ENCODE measurements around the gene RBMS3.
A peak's percentile ranks its signal among the peaks of the same experiment; 100 is the strongest.
"Not testable (repeated sequence)": the region's sequence is repeated elsewhere in the genome, so short reads cannot be mapped to it uniquely, and the experiment has no call there.

The RBMS3 gene

GRCh38 chr3:29280404-29281093 is at the start of gene RBMS3:
Gene RBMS3 (plus strand): TSS chr3:29281071.
- ATAC-seq, result no peak

- not testable (repeated sequence) for ATAC-seq
These were observed 47.7 kb upstream of the RBMS3 start for GRCh38 chr3:29233126-29233525.

GRCh38 chr3:29236146-29236840 is 44.6 kb upstream of the RBMS3 start:
- ATAC-seq, result no peak

DNA sequence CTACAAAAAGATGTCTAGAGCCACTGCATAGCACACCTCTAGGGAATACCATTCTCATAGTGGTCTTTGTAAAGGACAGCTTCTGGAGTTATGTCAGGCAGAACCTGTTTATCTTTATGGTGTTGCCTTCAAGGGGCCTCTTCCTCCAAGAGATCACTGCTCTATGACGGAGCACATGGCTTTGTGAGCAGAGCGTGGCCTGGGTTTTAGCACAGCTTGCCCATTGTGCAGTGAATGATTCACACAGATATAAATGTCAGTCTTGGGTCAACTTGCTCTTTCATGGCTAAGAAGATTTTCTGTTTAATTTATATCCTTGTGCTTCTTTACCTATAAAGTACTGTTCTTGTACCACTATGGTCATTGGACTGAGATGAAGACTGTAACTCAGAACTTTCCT is 41.5 kb upstream of the RBMS3 start:
- ATAC-seq, result no peak

DNA sequence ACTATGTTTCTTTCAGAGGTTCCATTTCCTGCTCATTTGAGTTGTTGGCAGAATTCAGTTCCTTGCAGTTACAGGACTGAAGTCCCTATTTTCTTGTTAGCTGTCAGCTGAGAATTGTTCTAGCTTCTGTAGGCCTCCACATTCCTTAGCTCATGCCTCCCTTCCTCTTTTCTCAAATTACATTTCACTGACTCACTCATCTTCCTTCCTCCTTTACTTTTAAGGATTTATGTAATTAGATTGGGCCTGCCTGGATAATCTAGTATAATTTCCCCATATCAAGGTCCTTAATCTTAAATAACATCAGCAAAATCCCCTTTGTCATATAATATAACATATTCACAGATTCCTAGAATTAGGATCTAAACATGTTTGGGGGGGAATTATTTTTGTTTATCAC is 40.6 kb upstream of the RBMS3 start:
- no peak for ATAC-seq

DNA sequence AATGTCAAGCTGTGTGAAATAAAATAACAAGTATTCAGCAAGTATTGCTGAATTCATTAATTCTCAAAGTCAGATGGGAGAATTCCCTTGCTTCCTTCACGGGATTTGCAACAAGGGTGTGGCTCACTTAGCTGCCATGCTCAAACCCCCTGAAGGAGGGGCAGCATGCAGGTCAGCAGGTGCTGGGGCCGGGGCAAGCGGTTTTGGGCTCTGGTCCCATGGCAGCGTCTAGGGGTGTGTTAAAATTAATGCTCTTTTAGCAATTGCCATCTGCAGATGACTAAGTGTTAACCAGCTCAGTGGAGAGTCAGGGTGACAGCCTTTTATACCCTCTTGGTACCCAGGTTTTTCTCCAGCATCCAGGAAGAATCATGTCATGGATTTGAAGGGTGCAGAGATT is 40.0 kb upstream of the RBMS3 start:
- no peak for ATAC-seq

- no peak for ATAC-seq
These were observed 39.0 kb upstream of the RBMS3 start for GRCh38 chr3:29241855-29242254.

DNA sequence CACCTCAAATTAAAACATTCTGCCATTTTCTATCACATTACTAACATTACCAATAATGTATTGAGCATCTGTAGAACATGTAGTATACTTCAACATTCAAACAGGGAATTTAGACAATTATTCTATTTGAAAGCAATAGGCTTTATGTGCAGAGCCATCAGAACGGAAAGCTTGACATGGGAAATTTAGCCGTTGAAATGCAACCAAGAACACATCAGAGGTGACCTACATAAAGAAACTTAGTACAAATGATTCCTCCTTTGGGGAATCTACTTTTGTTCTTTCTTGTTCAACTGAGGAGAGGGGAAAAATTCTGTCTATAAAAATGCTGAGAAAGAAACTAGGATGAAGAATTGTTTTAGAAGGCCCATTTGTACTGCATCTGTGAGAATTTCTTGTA is 38.6 kb upstream of the RBMS3 start:
- ATAC-seq, result no peak

GRCh38 chr3:29245441-29245840 is 35.4 kb upstream of the RBMS3 start:
- ATAC-seq, result peak; percentile 48 to 56

DNA sequence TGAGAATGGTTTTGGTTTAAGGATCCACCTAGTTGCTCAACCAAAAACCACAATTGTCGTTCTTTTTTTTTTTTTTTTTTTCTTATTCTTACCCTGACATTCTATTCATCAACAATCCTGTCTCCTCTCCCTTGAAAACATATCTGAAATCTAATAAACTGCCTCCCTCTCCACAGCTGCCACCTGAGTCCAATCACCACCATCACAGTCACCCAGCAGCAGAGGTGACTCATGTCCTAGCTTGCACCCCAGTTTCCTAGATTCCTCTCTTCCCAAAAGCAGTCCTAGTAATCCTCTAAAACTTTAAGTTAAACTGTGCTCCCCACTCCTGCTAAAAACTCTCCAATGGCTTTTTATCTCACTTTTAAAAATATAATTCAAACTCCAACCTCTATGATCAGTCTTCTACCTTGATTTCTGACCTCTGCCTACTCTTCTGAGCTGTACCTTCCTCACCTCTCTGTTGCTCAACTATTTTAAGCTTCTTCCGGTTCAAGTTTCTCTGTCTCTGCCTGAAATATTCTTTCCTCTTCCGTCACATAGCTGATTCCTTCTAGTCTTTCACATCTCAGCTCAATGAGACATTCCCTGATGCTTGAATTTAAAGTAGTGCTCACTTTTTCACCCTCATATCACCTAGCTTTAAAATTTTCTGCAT is 33.7 kb upstream of the RBMS3 start:
- no peak for ATAC-seq

- no peak for ATAC-seq
These were observed 31.0 kb upstream of the RBMS3 start for GRCh38 chr3:29249829-29250345.

GRCh38 chr3:29255854-29256696 is 24.8 kb upstream of the RBMS3 start:
- no peak for ATAC-seq

DNA sequence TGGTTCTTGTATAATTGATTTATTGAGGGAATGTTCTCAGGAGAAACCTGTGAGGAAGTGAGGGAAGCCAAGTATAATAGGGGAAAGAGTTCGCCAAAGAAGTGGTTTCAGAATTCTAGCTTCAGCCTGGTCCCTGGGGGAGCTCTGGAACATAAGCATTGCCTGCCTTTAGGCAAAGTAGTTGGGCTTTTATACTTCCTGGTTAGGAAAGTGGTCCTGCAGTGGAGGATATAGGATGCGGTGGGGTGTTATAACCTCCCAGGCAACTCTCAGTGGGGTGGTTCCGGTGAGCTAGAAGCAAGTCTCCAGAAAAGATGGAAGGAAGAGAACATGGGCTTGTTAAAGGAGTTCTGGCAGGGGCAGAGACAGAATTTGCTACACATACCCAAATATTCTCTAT is 22.7 kb upstream of the RBMS3 start:
- no peak for ATAC-seq

DNA sequence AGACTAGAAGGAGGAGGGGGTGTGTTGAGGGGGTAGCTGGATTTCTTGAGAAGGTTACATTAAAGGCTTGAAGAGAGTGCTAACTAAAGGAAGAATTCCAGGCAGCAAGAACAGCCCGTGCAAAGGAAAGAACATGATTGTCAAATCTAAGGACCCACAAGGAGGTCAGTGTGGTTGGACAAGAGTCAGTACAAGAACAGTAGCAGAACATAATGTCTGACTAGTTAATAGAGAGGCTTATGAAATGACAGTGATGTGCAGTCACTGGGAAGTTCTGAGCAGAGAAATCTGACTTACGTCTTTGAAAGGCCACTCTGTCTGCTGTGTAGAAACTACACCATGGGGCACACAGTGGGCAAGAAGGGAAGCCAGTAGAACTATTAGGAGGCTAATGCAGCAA is 19.8 kb upstream of the RBMS3 start:
- no peak for ATAC-seq

- ATAC-seq, result no peak
These were observed 17.4 kb upstream of the RBMS3 start for GRCh38 chr3:29263476-29263875.

DNA sequence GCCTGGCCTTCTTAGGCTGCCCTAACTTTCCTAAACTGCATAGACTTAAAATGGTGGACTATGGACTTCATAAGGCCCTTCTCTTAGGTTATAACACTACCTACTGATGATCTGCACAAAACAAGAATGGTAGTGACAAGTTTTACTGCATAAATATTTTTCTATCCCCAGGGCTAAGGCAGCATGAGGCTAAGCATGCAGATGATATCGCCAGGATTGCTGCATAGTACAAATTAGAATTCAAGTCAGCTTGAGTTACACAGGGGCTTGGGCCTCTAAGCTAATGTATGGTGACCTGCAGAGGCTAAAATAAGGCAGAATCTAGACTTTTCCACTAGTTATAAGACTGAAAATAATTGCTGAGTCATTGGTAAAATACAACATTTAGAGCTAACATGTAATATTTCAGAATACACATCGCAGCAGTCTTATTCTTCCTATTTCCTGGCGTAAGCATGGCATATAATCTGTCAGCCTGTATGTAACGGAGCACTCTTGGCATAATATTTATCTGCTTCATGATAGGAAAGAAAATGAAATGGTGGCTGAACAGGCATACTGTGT is 15.3 kb upstream of the RBMS3 start:
- no peak for ATAC-seq

DNA sequence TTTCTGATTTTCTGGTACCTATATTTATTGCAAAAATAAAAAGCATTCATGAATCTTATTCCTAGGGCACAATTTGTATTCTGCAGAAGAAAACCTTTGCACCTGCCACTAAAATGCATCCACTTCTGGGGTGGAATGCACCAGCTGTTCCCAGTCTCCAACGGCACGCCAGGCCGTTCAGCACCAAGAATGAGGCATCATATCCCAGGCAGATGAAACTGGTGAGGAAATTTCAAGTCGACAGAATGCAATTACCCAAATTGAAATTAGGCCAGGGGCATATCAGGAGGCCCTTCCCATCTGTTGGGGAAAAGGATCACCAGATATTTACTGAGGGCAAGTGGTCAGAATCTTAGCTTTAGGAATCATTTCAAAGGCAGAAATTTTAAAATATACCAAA is 13.6 kb upstream of the RBMS3 start:
- no peak for ATAC-seq

DNA sequence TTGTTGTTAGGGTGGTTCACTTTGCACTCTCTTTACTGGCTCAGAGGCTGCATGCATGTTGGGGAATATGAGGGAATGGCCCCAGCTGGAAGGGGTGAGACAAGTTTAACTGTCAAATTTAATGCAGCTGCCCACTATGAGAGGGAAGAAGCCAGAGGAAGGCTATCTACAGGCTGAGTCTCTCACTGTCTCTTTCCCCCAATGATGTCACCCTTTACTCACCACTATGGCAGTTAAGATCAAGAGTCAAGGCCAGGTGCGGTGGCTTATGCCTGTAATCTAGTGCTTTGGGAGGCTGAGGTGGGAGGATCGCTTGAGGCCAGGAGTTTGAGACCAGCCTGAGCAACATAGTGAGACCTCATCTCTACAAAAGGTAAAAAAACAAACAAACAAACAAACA is 12.2 kb upstream of the RBMS3 start:
- no peak for ATAC-seq

- no peak for ATAC-seq
These were observed 10.1 kb upstream of the RBMS3 start for GRCh38 chr3:29270752-29271151.

DNA sequence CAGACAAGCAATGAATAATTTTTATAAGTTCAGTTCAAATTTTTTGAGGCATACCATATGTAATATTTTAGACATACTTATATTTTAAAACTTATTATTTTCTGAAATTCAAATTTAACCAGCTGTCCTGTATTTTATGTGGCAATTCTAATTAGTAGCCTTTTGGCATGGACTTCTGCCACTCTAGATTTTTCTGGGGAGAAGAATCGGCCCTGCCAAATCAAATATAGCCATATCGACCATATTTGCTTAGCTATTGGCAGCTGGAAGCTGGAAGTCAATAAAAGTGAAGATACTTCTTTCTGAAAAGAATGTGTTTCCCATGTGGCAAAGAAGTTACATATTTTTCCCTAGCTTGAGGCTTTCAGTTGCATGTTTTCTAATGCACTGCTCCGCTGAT is 9.4 kb upstream of the RBMS3 start:
- no peak for ATAC-seq

GRCh38 chr3:29274667-29275066 is 6.2 kb upstream of the RBMS3 start:
- no peak for ATAC-seq

DNA sequence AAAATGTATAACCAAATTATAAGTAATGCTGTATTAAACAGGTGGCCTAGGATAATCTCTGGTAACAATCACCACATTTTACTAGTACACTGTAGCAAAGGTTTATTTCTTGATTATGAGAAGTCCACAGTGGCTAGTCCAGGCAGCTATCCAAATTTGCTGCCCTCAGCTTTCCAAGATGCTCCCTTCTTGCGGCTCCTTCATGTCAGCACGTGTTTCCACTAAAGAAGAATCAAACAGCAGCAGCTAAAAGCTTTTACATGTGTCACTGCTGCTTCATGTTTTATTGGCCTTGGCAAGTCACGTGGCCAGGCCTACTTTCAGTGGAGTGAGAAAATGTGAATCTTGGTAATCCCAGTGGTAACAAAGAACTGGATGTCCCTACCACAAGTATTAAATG is 5.6 kb upstream of the RBMS3 start:
- ATAC-seq, result no peak

DNA sequence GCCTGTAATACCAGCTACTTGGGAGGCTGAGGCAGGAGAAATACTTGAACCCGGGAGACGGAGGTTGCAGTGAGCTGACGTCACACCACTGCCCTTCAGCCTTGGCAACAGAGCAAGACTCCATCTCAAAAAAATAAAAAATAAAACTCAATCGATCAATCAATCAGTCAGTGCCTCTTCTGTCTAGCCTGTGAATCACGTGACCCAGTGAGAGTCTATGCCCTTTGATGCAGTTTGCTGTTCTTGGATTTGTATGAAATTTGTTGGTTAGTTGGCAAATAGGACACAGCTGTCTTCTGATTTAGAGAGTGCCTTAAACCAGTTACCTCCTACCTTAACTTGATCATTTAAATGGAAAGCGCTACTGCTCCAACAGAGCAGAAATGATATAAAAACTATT is 3.6 kb upstream of the RBMS3 start:
- ATAC-seq, result no peak

All from activated CD4-positive, CD25-positive, alpha-beta regulatory T cell treated with anti-CD3 and anti-CD28 coated beads, Interleukin-2, amount 50 U/mL, for 24 hours (primary cell).